SK-N-SH (cell line): ENCODE results near the gene FAM78B.

Experiments
- CTCF ChIP-seq: fragments of 200-600 bp; sonication (generic); IDR thresholded peaks from 2 replicates; pipeline ENCODE4 v1.6.1; 2017; ENCODE audit warnings: antibody characterized with exemption, mild to moderate bottlenecking, moderate library complexity
- EZH2phosphoT487 ChIP-seq: fragments of 200-600 bp; sonication (generic); IDR thresholded peaks from 2 replicates; pipeline ENCODE4 v1.6.1; 2017; ENCODE audit warnings: low read depth, mixed run types, mild to moderate bottlenecking, antibody characterized with exemption, moderate library complexity, borderline replicate concordance

GRCh38 chr1:166170075-166170474 is 3.3 kb upstream of the FAM78B start:
- TF ChIP-seq EZH2phosphoT487 = no peak
- TF ChIP-seq CTCF = no peak
